Nephron progenitor cell (in vitro differentiated cells): ENCODE data around the gene DOCK3.
"Not testable (repeated sequence)": the region's sequence is repeated elsewhere in the genome, so short reads cannot be mapped to it uniquely, and the experiment has no call there.

ENCODE experiments used
- DNase-seq: peaks from one replicate; pipeline ENCODE4 v3.0.0; 2021
- H3K27ac Mint-ChIP-seq: 2 replicates; pipeline ENCODE4 v1.8.0; 2021; ENCODE audit warnings: mild to moderate bottlenecking, moderate library complexity, mixed read lengths
- H3K27me3 Mint-ChIP-seq: 2 replicates; pipeline ENCODE4 v1.8.0; 2021; ENCODE audit warnings: mild to moderate bottlenecking, low read depth, mixed read lengths; ENCODE audit not compliant: poor library complexity
- H3K36me3 Mint-ChIP-seq: 2 replicates; pipeline ENCODE4 v1.8.0; 2021; ENCODE audit warnings: low read depth, mixed read lengths
- H3K4me1 Mint-ChIP-seq: 2 replicates; pipeline ENCODE4 v1.8.0; 2021; ENCODE audit warnings: mixed read lengths
- H3K4me3 Mint-ChIP-seq: 2 replicates; pipeline ENCODE4 v1.8.0; 2021; ENCODE audit warnings: mild to moderate bottlenecking, moderate library complexity, mixed read lengths
- H3K9me3 Mint-ChIP-seq: 2 replicates; pipeline ENCODE4 v1.8.0; 2021; ENCODE audit warnings: mild to moderate bottlenecking, moderate library complexity, mixed read lengths
- TF ChIP-seq, protein P1 (sequence below): fragments of 200-600 bp; sonication (generic); IDR thresholded peaks from 2 replicates; pipeline ENCODE4 v1.5.0; 2021; ENCODE audit warnings: antibody characterized with exemption

DOCK3 gene

GRCh38 chr3:50913260-50913659 lies 238.5 kb downstream of the DOCK3 start:
- no peaks in the 10 kb centered on the region for H3K36me3 Mint-ChIP-seq
- H3K27me3 Mint-ChIP-seq = peaks cover 20% of the 10 kb centered on the region
- no peak for DNase-seq
- no peaks in the 10 kb centered on the region for H3K4me1 Mint-ChIP-seq
- H3K27ac Mint-ChIP-seq = no peak overlapping the region
- no peak overlapping the region for H3K4me3 Mint-ChIP-seq
- H3K9me3 Mint-ChIP-seq = peaks cover 7% of the 10 kb centered on the region
- TF ChIP-seq, protein P1, sequence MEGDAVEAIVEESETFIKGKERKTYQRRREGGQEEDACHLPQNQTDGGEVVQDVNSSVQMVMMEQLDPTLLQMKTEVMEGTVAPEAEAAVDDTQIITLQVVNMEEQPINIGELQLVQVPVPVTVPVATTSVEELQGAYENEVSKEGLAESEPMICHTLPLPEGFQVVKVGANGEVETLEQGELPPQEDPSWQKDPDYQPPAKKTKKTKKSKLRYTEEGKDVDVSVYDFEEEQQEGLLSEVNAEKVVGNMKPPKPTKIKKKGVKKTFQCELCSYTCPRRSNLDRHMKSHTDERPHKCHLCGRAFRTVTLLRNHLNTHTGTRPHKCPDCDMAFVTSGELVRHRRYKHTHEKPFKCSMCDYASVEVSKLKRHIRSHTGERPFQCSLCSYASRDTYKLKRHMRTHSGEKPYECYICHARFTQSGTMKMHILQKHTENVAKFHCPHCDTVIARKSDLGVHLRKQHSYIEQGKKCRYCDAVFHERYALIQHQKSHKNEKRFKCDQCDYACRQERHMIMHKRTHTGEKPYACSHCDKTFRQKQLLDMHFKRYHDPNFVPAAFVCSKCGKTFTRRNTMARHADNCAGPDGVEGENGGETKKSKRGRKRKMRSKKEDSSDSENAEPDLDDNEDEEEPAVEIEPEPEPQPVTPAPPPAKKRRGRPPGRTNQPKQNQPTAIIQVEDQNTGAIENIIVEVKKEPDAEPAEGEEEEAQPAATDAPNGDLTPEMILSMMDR = no peak

DNA sequence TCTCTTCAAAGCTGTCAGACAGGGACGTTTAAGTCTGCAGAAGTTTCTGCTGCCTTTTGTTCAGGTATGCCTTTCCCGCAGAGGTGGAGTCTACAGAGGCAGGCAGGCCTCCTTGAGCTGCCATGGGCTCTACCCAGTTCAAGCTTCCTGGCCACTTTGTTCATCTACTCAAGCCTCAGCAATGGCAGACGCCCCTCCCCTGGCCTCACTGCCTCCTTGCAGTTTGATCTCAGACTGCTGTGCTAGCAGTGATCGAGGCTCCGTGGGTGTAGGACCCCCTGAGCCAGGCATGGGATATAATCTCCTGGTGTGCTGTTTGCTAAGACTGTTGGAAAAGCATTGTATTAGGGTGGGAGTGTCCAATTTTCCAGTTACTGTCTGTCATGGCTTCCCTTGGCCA lies 247.3 kb downstream of the DOCK3 start:
- H3K9me3 Mint-ChIP-seq = peaks cover 53% of the 10 kb centered on the region
- DNase-seq, H3K36me3 Mint-ChIP-seq, H3K4me3 Mint-ChIP-seq, H3K4me1 Mint-ChIP-seq, H3K27ac Mint-ChIP-seq: not testable (repeated sequence)
- peaks cover 11% of the 10 kb centered on the region for H3K27me3 Mint-ChIP-seq

DNA sequence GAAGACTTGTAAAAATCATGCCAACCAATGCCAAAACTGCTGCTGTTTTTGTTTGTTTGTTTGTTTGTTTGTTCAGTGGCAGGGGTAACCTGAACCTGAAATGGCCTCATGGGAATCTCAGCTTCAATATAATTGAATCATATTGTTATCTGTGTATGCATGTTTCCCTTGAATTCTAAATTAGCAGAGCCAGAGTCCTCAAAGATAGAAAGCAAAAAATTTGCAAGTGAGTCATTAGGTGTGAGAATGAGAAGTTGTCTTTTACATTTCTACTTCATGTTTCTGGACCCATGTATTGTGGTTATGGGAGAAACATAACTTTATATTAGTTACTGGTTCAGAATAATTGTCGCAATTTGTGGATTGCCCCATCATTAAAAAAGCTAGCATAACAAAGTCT lies 249.2 kb downstream of the DOCK3 start:
- H3K4me3 Mint-ChIP-seq = no peak overlapping the region
- TF ChIP-seq, protein P1 = no peak
- no peak overlapping the region for H3K27ac Mint-ChIP-seq
- DNase-seq = no peak
- H3K4me1 Mint-ChIP-seq = peaks cover 11% of the 10 kb centered on the region
- H3K27me3 Mint-ChIP-seq = peaks cover 7% of the 10 kb centered on the region
- peaks cover 42% of the 10 kb centered on the region for H3K9me3 Mint-ChIP-seq
- no peaks in the 10 kb centered on the region for H3K36me3 Mint-ChIP-seq

- peaks cover 11% of the 10 kb centered on the region for H3K27me3 Mint-ChIP-seq
- TF ChIP-seq, protein P1 = no peak
Observed at GRCh38 chr3:50924638-50925037, 249.9 kb downstream of the DOCK3 start.

DNA sequence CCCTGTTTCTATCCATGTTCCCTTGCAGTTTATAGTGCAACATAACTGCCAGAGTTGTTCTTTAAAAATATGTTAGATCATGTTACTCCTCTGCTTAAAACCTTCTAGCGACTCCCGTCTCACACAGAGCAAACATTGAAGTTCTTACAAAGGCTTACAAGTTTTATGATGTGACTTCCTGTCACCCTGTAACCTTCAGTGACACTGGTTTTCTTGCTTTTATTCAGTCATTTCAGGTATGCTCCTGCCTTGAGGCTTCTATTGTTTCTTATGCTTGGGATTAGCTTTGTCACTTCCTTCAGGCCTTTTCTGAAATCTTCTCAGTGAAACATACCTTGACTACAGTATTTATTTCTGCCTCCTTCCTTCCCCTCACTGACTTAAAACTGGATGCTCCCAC lies 252.1 kb downstream of the DOCK3 start:
- peaks cover 15% of the 10 kb centered on the region for H3K27me3 Mint-ChIP-seq
- TF ChIP-seq, protein P1 = no peak
- peaks cover 11% of the 10 kb centered on the region for H3K4me1 Mint-ChIP-seq
- H3K9me3 Mint-ChIP-seq = peaks cover 16% of the 10 kb centered on the region
- peak overlapping the region; percentile 5 for H3K27ac Mint-ChIP-seq
- no peak overlapping the region for H3K4me3 Mint-ChIP-seq
- no peak for DNase-seq
- no peaks in the 10 kb centered on the region for H3K36me3 Mint-ChIP-seq

More at GRCh38 chr3:50924638-50925037, 249.9 kb downstream of the DOCK3 start:
- H3K4me1 Mint-ChIP-seq = peaks cover 11% of the 10 kb centered on the region
- no peak overlapping the region for H3K4me3 Mint-ChIP-seq
- DNase-seq = no peak
- peaks cover 35% of the 10 kb centered on the region for H3K9me3 Mint-ChIP-seq
- peak overlapping the region; percentile 30 for H3K27ac Mint-ChIP-seq
- H3K36me3 Mint-ChIP-seq = no peaks in the 10 kb centered on the region

DNA sequence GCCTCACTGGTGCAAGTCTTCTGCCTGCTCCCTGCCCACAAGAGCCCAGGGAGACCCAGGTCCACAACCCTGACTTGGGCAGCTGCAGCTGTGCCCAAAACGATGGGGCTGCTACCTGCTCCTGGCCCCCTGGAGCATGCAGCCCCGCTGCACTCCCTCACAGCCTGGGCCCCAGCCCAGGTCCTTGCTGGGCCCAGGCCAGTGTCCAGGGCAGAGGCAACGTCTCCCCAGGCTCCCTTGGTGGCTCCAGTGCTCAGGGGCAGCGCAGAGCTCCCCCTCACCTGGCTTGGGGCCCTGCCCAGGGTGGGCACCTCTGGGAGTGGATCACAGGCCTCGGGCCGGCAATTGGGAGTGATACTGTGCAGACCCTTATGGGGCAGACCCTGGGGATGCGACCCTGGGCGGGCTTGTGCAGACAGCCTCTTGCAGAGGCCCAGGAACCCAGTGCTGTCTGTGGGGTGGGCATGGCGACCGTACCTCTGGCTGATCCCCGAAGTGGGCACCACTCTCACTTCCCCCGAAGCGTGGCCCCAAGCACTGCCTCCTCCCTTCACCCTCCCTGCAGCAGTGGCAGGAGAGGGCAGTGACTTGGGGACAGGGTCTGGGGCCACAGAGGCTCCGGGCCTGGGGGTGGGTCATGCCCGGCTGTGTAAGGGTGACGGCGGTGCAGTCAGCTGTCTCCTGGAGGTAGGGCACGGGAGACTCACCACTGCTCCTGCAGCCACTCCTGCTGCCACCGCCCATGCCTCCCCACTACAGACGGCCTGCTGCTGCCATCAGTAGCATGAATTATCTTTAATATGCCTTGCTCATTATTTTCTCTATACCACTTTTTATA lies 255.9 kb downstream of the DOCK3 start:
- TF ChIP-seq, protein P1 = no peak
- no peak for DNase-seq
- peaks cover 4% of the 10 kb centered on the region for H3K36me3 Mint-ChIP-seq
- H3K27me3 Mint-ChIP-seq = peaks cover 13% of the 10 kb centered on the region
- peaks cover 25% of the 10 kb centered on the region for H3K9me3 Mint-ChIP-seq
- H3K4me3 Mint-ChIP-seq = no peak overlapping the region
- H3K4me1 Mint-ChIP-seq = peaks cover 11% of the 10 kb centered on the region
- H3K27ac Mint-ChIP-seq = no peak overlapping the region

DNA sequence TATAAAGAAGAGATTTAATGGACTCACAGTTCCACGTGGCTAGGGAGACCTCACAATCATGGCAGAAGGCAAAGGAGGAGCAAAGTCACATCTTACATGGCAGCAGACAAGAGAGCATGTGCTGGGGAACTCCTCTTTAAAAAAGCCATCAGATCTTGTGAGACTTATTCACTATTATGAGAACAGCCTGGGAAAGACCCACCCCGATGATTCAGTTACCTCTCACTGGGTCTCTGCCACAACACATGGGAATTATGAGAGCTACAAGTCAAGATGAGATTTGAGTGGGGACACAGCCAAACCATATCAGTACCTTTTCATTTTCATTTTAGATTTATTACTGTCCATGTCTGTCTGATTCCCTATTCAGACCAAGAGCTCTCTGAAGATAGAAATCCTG lies 258.2 kb downstream of the DOCK3 start:
- Mint-ChIP-seq H3K27me3 (peaks cover 13% of the 10 kb centered on the region), H3K9me3 (peaks cover 39% of the 10 kb centered on the region)
- not testable (repeated sequence) for H3K4me3 Mint-ChIP-seq, H3K27ac Mint-ChIP-seq, H3K4me1 Mint-ChIP-seq, H3K36me3 Mint-ChIP-seq, DNase-seq
